ENCODE data around the gene UCKL1.
"Not testable (repeated sequence)": the region's sequence is repeated elsewhere in the genome, so short reads cannot be mapped to it uniquely, and the experiment has no call there.

DNA sequence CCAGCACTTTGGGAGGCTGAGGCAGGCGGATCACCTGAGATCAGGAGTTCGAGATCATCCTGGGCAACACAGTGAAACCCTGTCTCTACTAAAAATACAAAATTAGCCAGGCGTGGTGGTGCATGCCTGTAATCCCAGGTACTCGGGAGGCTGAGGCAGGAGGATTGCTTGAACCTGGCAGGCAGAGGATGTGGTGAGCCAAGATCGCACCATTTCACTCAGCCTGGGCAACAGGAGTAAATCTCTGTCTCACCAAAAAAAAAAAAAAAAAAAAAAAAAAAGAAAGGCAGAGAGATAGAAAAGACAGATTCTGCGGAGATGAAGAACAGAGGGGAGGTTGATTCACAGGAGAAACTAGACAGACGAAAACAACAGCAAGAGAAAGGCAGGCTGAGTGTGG, 20.3 kb upstream of the UCKL1 start:
- TF ChIP-seq, protein P1, sequence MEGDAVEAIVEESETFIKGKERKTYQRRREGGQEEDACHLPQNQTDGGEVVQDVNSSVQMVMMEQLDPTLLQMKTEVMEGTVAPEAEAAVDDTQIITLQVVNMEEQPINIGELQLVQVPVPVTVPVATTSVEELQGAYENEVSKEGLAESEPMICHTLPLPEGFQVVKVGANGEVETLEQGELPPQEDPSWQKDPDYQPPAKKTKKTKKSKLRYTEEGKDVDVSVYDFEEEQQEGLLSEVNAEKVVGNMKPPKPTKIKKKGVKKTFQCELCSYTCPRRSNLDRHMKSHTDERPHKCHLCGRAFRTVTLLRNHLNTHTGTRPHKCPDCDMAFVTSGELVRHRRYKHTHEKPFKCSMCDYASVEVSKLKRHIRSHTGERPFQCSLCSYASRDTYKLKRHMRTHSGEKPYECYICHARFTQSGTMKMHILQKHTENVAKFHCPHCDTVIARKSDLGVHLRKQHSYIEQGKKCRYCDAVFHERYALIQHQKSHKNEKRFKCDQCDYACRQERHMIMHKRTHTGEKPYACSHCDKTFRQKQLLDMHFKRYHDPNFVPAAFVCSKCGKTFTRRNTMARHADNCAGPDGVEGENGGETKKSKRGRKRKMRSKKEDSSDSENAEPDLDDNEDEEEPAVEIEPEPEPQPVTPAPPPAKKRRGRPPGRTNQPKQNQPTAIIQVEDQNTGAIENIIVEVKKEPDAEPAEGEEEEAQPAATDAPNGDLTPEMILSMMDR (IDR thresholded peaks at IDR 0.05): not testable (repeated sequence)
- not testable (repeated sequence) for TF ChIP-seq POLR2A, EP300 (IDR thresholded peaks at IDR 0.05)
